K562 (cell line): ENCODE data around the gene PTRHD1. TPM values are rescaled to one million over a fixed set of nuclear protein-coding genes. Genes with fewer than 3 reads are reported as not detected.

ENCODE experiments used
- ATAC-seq: fragments of 200-7000 bp; cut with Tn5 transposase; 3 replicates; pipeline ENCODE4 v1.9.1; 2020; ENCODE audit warnings: moderate library complexity
- BruUV-seq: library from RNA; stranded (reverse); fragments of 400-500 nt; replicated peaks from 2 replicates; lab custom pipeline; 2021; lab: Mats Ljungman, UMichigan
- CTCF ChIA-PET: fragments of 300-600 bp; formaldehyde crosslinking; extraction: SDS; loops from one replicate; lab custom pipeline; 2021; ENCODE audit warnings: low intra/inter-chr PET ratio; lab: Yijun Ruan, JAX
- POLR2A ChIA-PET: fragments of 300-600, 350-650 bp; sonication (Branson Sonifier 250); formaldehyde crosslinking; extraction: SDS; loops from one replicate; lab custom pipeline; 2021; ENCODE audit warnings: antibody characterized with exemption, inconsistent platforms; lab: Yijun Ruan, JAX
- DNase-seq, 4 experiments: peaks; one replicate each; pipeline versions ENCODE4 v3.0.0 to v3.0.0-alpha.2; 2011 to 2018; ENCODE audit warnings: low spot score in 3 of 4, mixed read lengths in 3 of 4; ENCODE audit errors: extremely low read depth in 1 of 4
- FAIRE-seq: peaks from 2 replicates; lab custom pipeline; 2011; peaks lifted over from hg19 to GRCh38; lab: Jason Lieb, UNC
- H2AFZ ChIP-seq: 2 replicates; pipeline ENCODE4 v1.6.0; 2011; ENCODE audit warnings: low read depth, low read length, control low read depth, inconsistent platforms
- H3K27ac ChIP-seq: fragments of 200-600 bp; 3 replicates; pipeline ENCODE4 v1.8.0; 2011; ENCODE audit warnings: low read depth, mild to moderate bottlenecking, control low read depth, inconsistent platforms, low read length, moderate library complexity, mixed read lengths; ENCODE audit errors: extremely low read depth
- H3K27me3 ChIP-seq, 2 experiments: fragments of 300-600 bp in 1 of 2; 2 replicates in 1 of 2; 3 replicates in 1 of 2; pipeline versions ENCODE4 v1.6.0 to v1.8.0; 2011; ENCODE audit warnings: inconsistent platforms in 2 of 2, low read length in 2 of 2, mild to moderate bottlenecking in 1 of 2, mixed read lengths in 1 of 2, moderate library complexity in 1 of 2; ENCODE audit not compliant: control insufficient read depth in 2 of 2, insufficient read depth in 2 of 2
- H3K36me3 ChIP-seq: fragments of 300-600 bp; 3 replicates; pipeline ENCODE4 v1.8.0; 2011; ENCODE audit warnings: mild to moderate bottlenecking, low read length, inconsistent platforms; ENCODE audit not compliant: control insufficient read depth, insufficient read depth
- H3K4me1 ChIP-seq, 2 experiments: fragments of 200-600 bp in 1 of 2; replicated peaks in 1 of 2; 2 replicates in 1 of 2; 3 replicates in 1 of 2; pipeline versions ENCODE4 v1.5.1 to v1.8.0; 2011; ENCODE audit warnings: inconsistent platforms in 2 of 2, low read length in 2 of 2, mild to moderate bottlenecking in 1 of 2, mixed read lengths in 1 of 2, moderate library complexity in 1 of 2; ENCODE audit not compliant: control insufficient read depth in 2 of 2, insufficient read depth in 2 of 2
- H3K4me2 ChIP-seq: 2 replicates; pipeline ENCODE4 v1.6.1; 2011; ENCODE audit warnings: low read length, control low read depth, inconsistent platforms, mixed read lengths; ENCODE audit not compliant: insufficient read depth
- H3K4me3 ChIP-seq: fragments of 200-600 bp; sonication (generic), shearing (Covaris generic); 2 replicates; pipeline ENCODE4 v1.5.1; 2016; ENCODE audit warnings: control low read depth, inconsistent platforms
- H3K79me2 ChIP-seq: fragments of 200-600 bp; 3 replicates; pipeline ENCODE4 v1.8.0; 2011; ENCODE audit warnings: low read length, inconsistent platforms; ENCODE audit not compliant: control insufficient read depth, insufficient read depth
- H3K9ac ChIP-seq, 2 experiments: 2 replicates each; pipeline versions ENCODE4 v1.6.0 to v1.6.1; 2011; ENCODE audit warnings: low read depth in 2 of 2, low read length in 2 of 2, control low read depth in 1 of 2, inconsistent platforms in 1 of 2, mild to moderate bottlenecking in 1 of 2, mixed read lengths in 1 of 2; ENCODE audit not compliant: insufficient read depth in 1 of 2
- H3K9me1 ChIP-seq: one replicate; pipeline ENCODE4 v1.6.0; 2011; ENCODE audit warnings: inconsistent platforms, mild to moderate bottlenecking, low read length, moderate library complexity; ENCODE audit not compliant: control insufficient read depth, insufficient read depth
- H3K9me3 ChIP-seq: replicated peaks from 2 replicates; pipeline ENCODE4 v1.5.1; 2011; ENCODE audit warnings: low read depth, low read length, inconsistent platforms; ENCODE audit not compliant: control insufficient read depth, insufficient read depth
- H4K20me1 ChIP-seq: replicated peaks from 2 replicates; pipeline ENCODE4 v1.6.1; 2011; ENCODE audit warnings: low read length, inconsistent platforms, mixed read lengths; ENCODE audit not compliant: control insufficient read depth, insufficient read depth
- ATF3 ChIP-seq, 2 experiments: fragments of 450-650 bp in 1 of 2; sonication (generic) in 1 of 2; formaldehyde crosslinking in 1 of 2; IDR thresholded peaks in 1 of 2; conservative IDR thresholded peaks in 1 of 2; 2 replicates each; pipeline versions ENCODE4 v1.6.1 to v1.8.1; 2016 to 2023; ENCODE audit warnings: mild to moderate bottlenecking in 2 of 2, moderate library complexity in 2 of 2, inconsistent platforms in 1 of 2, missing genetic modification reagents in 1 of 2
- CBFB ChIP-seq: sonication (generic); formaldehyde crosslinking; IDR thresholded peaks from 2 replicates; pipeline ENCODE4 v1.4.0; 2020; ENCODE audit warnings: mild to moderate bottlenecking, missing genetic modification reagents
- NFATC3 ChIP-seq: fragments of 450-650 bp; IDR thresholded peaks from 2 replicates; pipeline ENCODE4 v1.6.1; 2017; ENCODE audit warnings: mild to moderate bottlenecking
- NR2C2 ChIP-seq, 2 experiments: fragments of 200-800 bp in 1 of 2; sonication (Bioruptor generic) in 1 of 2; sonication (generic) in 1 of 2; formaldehyde crosslinking in 1 of 2; IDR thresholded peaks; 2 replicates each; pipeline versions ENCODE4 v1.6.1 to v1.8.0; 2016 to 2022; ENCODE audit warnings: mild to moderate bottlenecking in 1 of 2, missing compliant biosample characterization in 1 of 2, missing genetic modification characterization in 1 of 2, missing genetic modification reagents in 1 of 2
- POLR2G ChIP-seq: fragments of 200-400 bp; formaldehyde crosslinking; IDR thresholded peaks from 2 replicates; pipeline ENCODE4 v1.6.1; 2017; ENCODE audit warnings: low read depth, mild to moderate bottlenecking, antibody characterized with exemption, low read length, moderate library complexity
- ZNF408 ChIP-seq: fragments of 250-450 bp; sonication (Bioruptor Pico); IDR thresholded peaks from 2 replicates; pipeline ENCODE4 v1.4.0; 2020; ENCODE audit warnings: low read depth, mild to moderate bottlenecking, moderate library complexity
- ZNF436 ChIP-seq: fragments of 250-450, 450-650 bp; sonication (Bioruptor Pico); formaldehyde crosslinking; IDR thresholded peaks from 2 replicates; pipeline ENCODE4 v1.7.0; 2020; ENCODE audit warnings: mild to moderate bottlenecking
- WGBS: fragments of 100-300 bp; shearing (Covaris generic); methylation state at CpG from one replicate; pipeline ENCODE4 v1.1.6; 2016; ENCODE audit warnings: low coverage, mixed read lengths; ENCODE audit not compliant: insufficient coverage; ENCODE audit errors: missing lambda C conversion rate; 5-methylcytosine and 5-hydroxymethylcytosine counted together
- in situ Hi-C: fragments of 300-500 bp; cut with MboI; formaldehyde crosslinking; loops from 4 replicates; pipeline ENCODE4 v1.15.0; 2018; ENCODE audit warnings: inconsistent platforms, mixed read lengths
- intact Hi-C: fragments of 100-400 bp; cut with micrococcal nuclease; formaldehyde crosslinking; loops from 2 replicates; pipeline ENCODE4 v1.14.2; 2022
- polyA plus RNA-seq, 8 experiments: library from polyadenylated mRNA; depleted of rRNA in 4 of 8; stranded (reverse) in 5 of 8; unstranded in 3 of 8; fragments of >200 nt; fragmentation: Nextera tagmentation in 2 of 8; fragmentation: Illumina TruSeq in 1 of 8; extraction: Ambion mirVana in 2 of 8; extraction: Trizol in 1 of 8; gene quantifications; 2 replicates each; pipeline versions ENCODE4 v1.2.1 to v1.2.3, GENCODE V29; 2011 to 2014; ENCODE audit warnings: inconsistent platforms in 1 of 8, missing spikeins in 1 of 8
- total RNA-seq, 7 experiments: library from RNA; depleted of rRNA in 6 of 7; stranded (reverse); fragments of >200 nt in 6 of 7; fragmentation: Illumina TruSeq in 2 of 7; extraction: Trizol in 2 of 7; gene quantifications; 2 replicates each; pipeline versions ENCODE4 v1.2.1 to v1.2.3, GENCODE V29; 2011 to 2021; ENCODE audit warnings: low replicate concordance in 1 of 7
- TF ChIP-seq, protein P1 (sequence below): sonication (generic); formaldehyde crosslinking; IDR thresholded peaks from 2 replicates; pipeline ENCODE4 v1.8.1; 2023; ENCODE audit warnings: missing genetic modification reagents, mild to moderate bottlenecking, borderline replicate concordance

Gene PTRHD1
- total and polyA plus RNA-seq, 9 of the 15 experiments (the other 6 are each of a cell fraction or from before 2014, with no cell fraction given): 15.8 to 83.2 (median 46.6) TPM

DNA sequence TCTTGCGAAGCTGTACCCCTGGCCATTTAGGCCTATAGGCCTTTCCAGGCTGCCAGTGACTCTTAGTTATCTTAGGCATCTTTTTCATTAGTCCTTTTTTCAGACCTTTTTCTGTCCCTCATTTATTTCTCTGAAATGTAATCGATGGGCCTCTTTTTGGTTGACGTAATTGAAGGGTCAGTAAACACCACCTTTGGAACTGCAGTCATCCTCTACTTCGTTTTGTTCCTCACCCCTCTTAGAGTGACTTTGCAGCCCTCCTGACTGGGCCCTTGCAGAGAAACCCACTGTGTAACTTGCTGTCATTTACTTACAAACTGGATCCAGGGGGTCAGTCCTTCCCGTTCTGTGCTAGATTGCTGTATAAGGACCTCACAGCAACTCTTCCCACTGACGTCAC lies 23.2 kb upstream of the PTRHD1 start:
- intact Hi-C loops: no loop called here
- H3K9me3 ChIP-seq: no peaks in the 10 kb centered on the region
- peaks cover 27% of the 10 kb centered on the region for H3K79me2 ChIP-seq
- in situ Hi-C loops: no loop called here
- peak overlapping the region; percentile 14; the same call in 1 of the 2 replicates for H3K4me2 ChIP-seq
- H3K9ac ChIP-seq: peak overlapping the region in 1 of 2 experiments; percentile 45; a peak in 1 of 4 replicates
- TF ChIP-seq, protein P1, sequence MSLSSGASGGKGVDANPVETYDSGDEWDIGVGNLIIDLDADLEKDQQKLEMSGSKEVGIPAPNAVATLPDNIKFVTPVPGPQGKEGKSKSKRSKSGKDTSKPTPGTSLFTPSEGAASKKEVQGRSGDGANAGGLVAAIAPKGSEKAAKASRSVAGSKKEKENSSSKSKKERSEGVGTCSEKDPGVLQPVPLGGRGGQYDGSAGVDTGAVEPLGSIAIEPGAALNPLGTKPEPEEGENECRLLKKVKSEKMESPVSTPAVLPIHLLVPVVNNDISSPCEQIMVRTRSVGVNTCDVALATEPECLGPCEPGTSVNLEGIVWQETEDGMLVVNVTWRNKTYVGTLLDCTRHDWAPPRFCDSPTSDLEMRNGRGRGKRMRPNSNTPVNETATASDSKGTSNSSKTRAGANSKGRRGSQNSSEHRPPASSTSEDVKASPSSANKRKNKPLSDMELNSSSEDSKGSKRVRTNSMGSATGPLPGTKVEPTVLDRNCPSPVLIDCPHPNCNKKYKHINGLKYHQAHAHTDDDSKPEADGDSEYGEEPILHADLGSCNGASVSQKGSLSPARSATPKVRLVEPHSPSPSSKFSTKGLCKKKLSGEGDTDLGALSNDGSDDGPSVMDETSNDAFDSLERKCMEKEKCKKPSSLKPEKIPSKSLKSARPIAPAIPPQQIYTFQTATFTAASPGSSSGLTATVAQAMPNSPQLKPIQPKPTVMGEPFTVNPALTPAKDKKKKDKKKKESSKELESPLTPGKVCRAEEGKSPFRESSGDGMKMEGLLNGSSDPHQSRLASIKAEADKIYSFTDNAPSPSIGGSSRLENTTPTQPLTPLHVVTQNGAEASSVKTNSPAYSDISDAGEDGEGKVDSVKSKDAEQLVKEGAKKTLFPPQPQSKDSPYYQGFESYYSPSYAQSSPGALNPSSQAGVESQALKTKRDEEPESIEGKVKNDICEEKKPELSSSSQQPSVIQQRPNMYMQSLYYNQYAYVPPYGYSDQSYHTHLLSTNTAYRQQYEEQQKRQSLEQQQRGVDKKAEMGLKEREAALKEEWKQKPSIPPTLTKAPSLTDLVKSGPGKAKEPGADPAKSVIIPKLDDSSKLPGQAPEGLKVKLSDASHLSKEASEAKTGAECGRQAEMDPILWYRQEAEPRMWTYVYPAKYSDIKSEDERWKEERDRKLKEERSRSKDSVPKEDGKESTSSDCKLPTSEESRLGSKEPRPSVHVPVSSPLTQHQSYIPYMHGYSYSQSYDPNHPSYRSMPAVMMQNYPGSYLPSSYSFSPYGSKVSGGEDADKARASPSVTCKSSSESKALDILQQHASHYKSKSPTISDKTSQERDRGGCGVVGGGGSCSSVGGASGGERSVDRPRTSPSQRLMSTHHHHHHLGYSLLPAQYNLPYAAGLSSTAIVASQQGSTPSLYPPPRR (CRISPR knock-in tag): no peak
- TF ChIP-seq CBFB: no peak
- TF ChIP-seq POLR2G: no peak
- TF ChIP-seq ZNF408 (CRISPR knock-in tag): no peak
- TF ChIP-seq ZNF436 (CRISPR knock-in tag): no peak
- no peak for TF ChIP-seq NFATC3
- no peak for TF ChIP-seq ATF3 (IDR thresholded peaks at IDR 0.05)
- TF ChIP-seq ATF3 (CRISPR knock-in tag; conservative IDR thresholded peaks at IDR 0.05): no peak
- TF ChIP-seq NR2C2 (CRISPR knock-in tag; IDR thresholded peaks at IDR 0.05): no peak
- TF ChIP-seq NR2C2 (tag; IDR thresholded peaks at IDR 0.05): no peak
- no peak for DNase-seq
- peak overlapping the region; percentile 40; the same call in 1 of the 2 replicates for H2AFZ ChIP-seq
- ChIA-PET CTCF (no interaction called here), POLR2A (interaction anchor here (2.0 kb wide), 1 partner anchor 17 kb away, joined by 10 read pairs; no protein-coding TSS in a partner anchor)
- H3K4me1 ChIP-seq: peaks cover 5 to 28% of the 10 kb centered on the region in 2 experiments; a peak in 4 of 5 replicates
- no peak for ATAC-seq
- peaks cover 87% of the 10 kb centered on the region for H3K36me3 ChIP-seq
- no peaks in the 10 kb centered on the region for H3K27me3 ChIP-seq
- no peak overlapping the region for H3K4me3 ChIP-seq
- BruUV-seq: no TSS peak
- no peaks in the 10 kb centered on the region for H3K9me1 ChIP-seq
- H3K27ac ChIP-seq: peak overlapping the region; percentile 85
- 0 out of 2 replicates have a peak, but pooled peaks cover 2% of the 10 kb centered on the region for H4K20me1 ChIP-seq
- WGBS: 71% methylated on average over 6 of the region's 6 CpGs
- FAIRE-seq: peak; percentile 23
